ENCODE results near the gene SLC25A13. TPM values are rescaled to one million over a fixed set of nuclear protein-coding genes. Genes with fewer than 3 reads are reported as not detected.

SLC25A13 gene
- total RNA-seq, 2 donors from 2014 or later, result 94.3 to 114 TPM

GRCh38 chr7:96304573-96304972 is 17.3 kb downstream of the SLC25A13 start:
- DNase-seq, result no peak
- peaks cover 19% of the 10 kb centered on the region for H3K36me3 ChIP-seq (ENCODE audit: control insufficient read depth, insufficient read depth, low read length)
- no peak overlapping the region for H3K9ac ChIP-seq (ENCODE audit: extremely low read depth, low read length, poor library complexity, severe bottlenecking)
- no peaks in the 10 kb centered on the region for H3K9me3 ChIP-seq (ENCODE audit: control insufficient read depth, low read length)
- no peak overlapping the region for H3K4me3 ChIP-seq (ENCODE audit: low read length)
- 100% methylated on average over 3 of the region's 3 CpGs for WGBS, 2 experiments (ENCODE audit: insufficient coverage in 1 of 2, insufficient read length in 1 of 2)
- Mint-ChIP-seq H3K27ac (peak overlapping the region; percentile 19), H3K9me3 (no peaks in the 10 kb centered on the region), H3K4me3 (no peak overlapping the region), H3K4me1 (peaks cover 69% of the 10 kb centered on the region), H3K36me3 (ENCODE audit: low read depth) (peaks cover 7% of the 10 kb centered on the region), H3K27me3 (ENCODE audit: insufficient read depth) (no peaks in the 10 kb centered on the region)
- H3K4me1 ChIP-seq (ENCODE audit: control insufficient read depth, insufficient read depth, low read length), result peaks cover 32% of the 10 kb centered on the region
- H3K27ac ChIP-seq (ENCODE audit: low read depth, low read length), result no peak overlapping the region
- no peaks in the 10 kb centered on the region for H3K27me3 ChIP-seq (ENCODE audit: control insufficient read depth, insufficient read depth, low read length, poor library complexity, severe bottlenecking)
- no peak for TF ChIP-seq CTCF (conservative IDR thresholded peaks at IDR 0.05)

- no peak overlapping the region for H3K9ac ChIP-seq (ENCODE audit: extremely low read depth, low read length, poor library complexity, severe bottlenecking)
- H3K27ac ChIP-seq (ENCODE audit: low read depth, low read length), result no peak overlapping the region
- peak overlapping the region; percentile 55 for H3K27ac Mint-ChIP-seq
Measured at GRCh38 chr7:96303686-96304443, 18.0 kb downstream of the SLC25A13 start.

GRCh38 chr7:96303105-96303685 is 18.7 kb downstream of the SLC25A13 start:
- peak overlapping the region; percentile 57 for H3K4me3 ChIP-seq (ENCODE audit: low read length)
- WGBS, 2 experiments (ENCODE audit: insufficient coverage in 1 of 2, insufficient read length in 1 of 2), result 63 to 83% methylated on average over 1 to 5 of the region's 5 CpGs
- H3K27ac Mint-ChIP-seq, result peak overlapping the region; percentile 87
- peaks cover 24% of the 10 kb centered on the region for H3K4me1 ChIP-seq (ENCODE audit: control insufficient read depth, insufficient read depth, low read length)
- no peaks in the 10 kb centered on the region for H3K27me3 ChIP-seq (ENCODE audit: control insufficient read depth, insufficient read depth, low read length, poor library complexity, severe bottlenecking)
- H3K27me3 Mint-ChIP-seq (ENCODE audit: insufficient read depth), result no peaks in the 10 kb centered on the region
- H3K36me3 Mint-ChIP-seq (ENCODE audit: low read depth), result peaks cover 10% of the 10 kb centered on the region
- no peak overlapping the region for H3K27ac ChIP-seq (ENCODE audit: low read depth, low read length)
- peak overlapping the region; percentile 34 for H3K4me3 Mint-ChIP-seq
- no peaks in the 10 kb centered on the region for H3K9me3 ChIP-seq (ENCODE audit: control insufficient read depth, low read length)
- H3K36me3 ChIP-seq (ENCODE audit: control insufficient read depth, insufficient read depth, low read length), result peaks cover 19% of the 10 kb centered on the region
- no peak overlapping the region for H3K9ac ChIP-seq (ENCODE audit: extremely low read depth, low read length, poor library complexity, severe bottlenecking)
- H3K9me3 Mint-ChIP-seq, result no peaks in the 10 kb centered on the region
- no peak for TF ChIP-seq CTCF (conservative IDR thresholded peaks at IDR 0.05)
- H3K4me1 Mint-ChIP-seq, result peaks cover 61% of the 10 kb centered on the region
- peak; percentile 61 for DNase-seq

More at GRCh38 chr7:96303686-96304443, 18.0 kb downstream of the SLC25A13 start:
- H3K4me3 ChIP-seq (ENCODE audit: low read length), result no peak overlapping the region
- Mint-ChIP-seq H3K27me3 (ENCODE audit: insufficient read depth) (no peaks in the 10 kb centered on the region), H3K4me1 (peaks cover 68% of the 10 kb centered on the region), H3K36me3 (ENCODE audit: low read depth) (peaks cover 7% of the 10 kb centered on the region), H3K4me3 (peak overlapping the region; percentile 34), H3K9me3 (no peaks in the 10 kb centered on the region)
- H3K4me1 ChIP-seq (ENCODE audit: control insufficient read depth, insufficient read depth, low read length), result peaks cover 27% of the 10 kb centered on the region
- no peaks in the 10 kb centered on the region for H3K9me3 ChIP-seq (ENCODE audit: control insufficient read depth, low read length)
- DNase-seq, result no peak
- no peaks in the 10 kb centered on the region for H3K27me3 ChIP-seq (ENCODE audit: control insufficient read depth, insufficient read depth, low read length, poor library complexity, severe bottlenecking)
- no peak for TF ChIP-seq CTCF (conservative IDR thresholded peaks at IDR 0.05)
- H3K36me3 ChIP-seq (ENCODE audit: control insufficient read depth, insufficient read depth, low read length), result peaks cover 17% of the 10 kb centered on the region
- 71 to 78% methylated on average over 2 to 5 of the region's 5 CpGs for WGBS, 2 experiments (ENCODE audit: insufficient coverage in 1 of 2, insufficient read length in 1 of 2)

All from endodermal cell (in vitro differentiated cells).